Testis (tissue), 3 donors: ENCODE results near the gene SDK1. TPM values are rescaled to one million over a fixed set of nuclear protein-coding genes. Genes with fewer than 3 reads are reported as not detected.

Experiments used
- DNase-seq: peaks from one replicate; pipeline ENCODE4 v3.0.0-alpha.2; 2019
- H3K27ac ChIP-seq, 2 donors: fragments of 200-600 bp; sonication (generic); one replicate each; pipeline ENCODE4 v1.5.1; 2019
- H3K27me3 ChIP-seq: fragments of 200-600 bp; sonication (generic); one replicate; pipeline ENCODE4 v1.5.1; 2019
- H3K36me3 ChIP-seq: fragments of 200-600 bp; sonication (generic); one replicate; pipeline ENCODE4 v1.5.1; 2017; ENCODE audit warnings: low read depth; ENCODE audit errors: missing control alignments
- H3K4me1 ChIP-seq: fragments of 200-600 bp; sonication (generic); one replicate; pipeline ENCODE4 v1.5.1; 2019
- H3K4me3 ChIP-seq, 2 donors: fragments of 200-600 bp; sonication (generic); one replicate each; pipeline ENCODE4 v1.5.1; 2017 to 2019
- H3K9me3 ChIP-seq: fragments of 200-600 bp; sonication (generic); one replicate; pipeline ENCODE4 v1.5.1; 2017
- POLR2A ChIP-seq: fragments of 450-650 bp; IDR thresholded peaks from one replicate; pipeline ENCODE4 v1.6.1; 2017; ENCODE audit warnings: antibody characterized with exemption, mild to moderate bottlenecking, moderate library complexity
- WGBS, 2 donors: methylation state at CpG; one replicate each; pipeline ENCODE4 v1.1.5; 2018; 5-methylcytosine and 5-hydroxymethylcytosine counted together
- intact Hi-C: fragments of 100-400 bp; cut with DNase I; formaldehyde crosslinking; loops from one replicate; pipeline ENCODE4 v1.15.1; 2023; ENCODE audit warnings: low total_unique reads
- polyA plus RNA-seq: library from polyadenylated mRNA; stranded (reverse); fragments of 350-450 nt; fragmentation: Illumina TruSeq; extraction: RNeasy Lipid Tissue Mini Kit (QIAGEN cat#74804); gene quantifications from one replicate; pipeline ENCODE4 v1.2.3, GENCODE V29; 2014; ENCODE audit warnings: low read depth, low replicate concordance; ENCODE audit not compliant: insufficient read depth
- total RNA-seq, 2 donors: library from RNA; depleted of rRNA; stranded (reverse); fragments of >200 nt; gene quantifications; one replicate each; pipeline ENCODE4 v1.2.3, GENCODE V29; 2016
- TF ChIP-seq, protein P1 (sequence below), 3 experiments: fragments of 450-650 bp in 2 of 3; fragments of 200-600 bp in 1 of 3; sonication (generic) in 1 of 3; IDR thresholded peaks; one replicate each; pipeline ENCODE4 v1.5.1; 2016 to 2019; ENCODE audit warnings: antibody characterized with exemption in 3 of 3, mild to moderate bottlenecking in 2 of 3, moderate library complexity in 1 of 3

Gene SDK1
- total and polyA plus RNA-seq, 3 donors from 2014 or later = 20.0 to 36.2 (median 24.9) TPM

DNA sequence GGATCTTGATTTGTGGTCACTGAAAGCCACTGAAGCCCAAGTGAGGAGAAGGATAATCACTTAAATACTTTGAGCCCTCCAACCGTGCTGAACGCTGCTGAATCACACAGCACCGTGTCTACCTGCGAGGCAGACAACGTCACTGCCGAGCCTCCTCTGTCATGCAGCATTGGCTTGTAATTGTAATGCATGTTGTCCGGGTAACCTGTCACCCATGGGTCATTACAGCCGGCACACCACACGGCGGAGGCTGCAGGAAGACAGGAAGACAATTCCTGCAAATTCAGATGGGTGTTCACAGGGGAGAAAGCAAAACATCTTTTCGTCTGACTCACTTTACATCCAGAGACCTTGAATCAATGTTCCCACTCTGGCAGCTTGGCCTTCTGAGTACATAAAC, 835.0 kb downstream of the SDK1 start:
- H3K4me1 ChIP-seq = no peaks in the 10 kb centered on the region
- H3K4me3 ChIP-seq = no peak overlapping the region
- no peak for DNase-seq
- intact Hi-C loops = no loop called here
- no peak overlapping the region for H3K27ac ChIP-seq
- H3K9me3 ChIP-seq = no peaks in the 10 kb centered on the region
- WGBS, 2 donors = 81 to 82% methylated on average over 11 of the region's 11 CpGs
- no peaks in the 10 kb centered on the region for H3K36me3 ChIP-seq
- no peaks in the 10 kb centered on the region for H3K27me3 ChIP-seq
- TF ChIP-seq, protein P1, sequence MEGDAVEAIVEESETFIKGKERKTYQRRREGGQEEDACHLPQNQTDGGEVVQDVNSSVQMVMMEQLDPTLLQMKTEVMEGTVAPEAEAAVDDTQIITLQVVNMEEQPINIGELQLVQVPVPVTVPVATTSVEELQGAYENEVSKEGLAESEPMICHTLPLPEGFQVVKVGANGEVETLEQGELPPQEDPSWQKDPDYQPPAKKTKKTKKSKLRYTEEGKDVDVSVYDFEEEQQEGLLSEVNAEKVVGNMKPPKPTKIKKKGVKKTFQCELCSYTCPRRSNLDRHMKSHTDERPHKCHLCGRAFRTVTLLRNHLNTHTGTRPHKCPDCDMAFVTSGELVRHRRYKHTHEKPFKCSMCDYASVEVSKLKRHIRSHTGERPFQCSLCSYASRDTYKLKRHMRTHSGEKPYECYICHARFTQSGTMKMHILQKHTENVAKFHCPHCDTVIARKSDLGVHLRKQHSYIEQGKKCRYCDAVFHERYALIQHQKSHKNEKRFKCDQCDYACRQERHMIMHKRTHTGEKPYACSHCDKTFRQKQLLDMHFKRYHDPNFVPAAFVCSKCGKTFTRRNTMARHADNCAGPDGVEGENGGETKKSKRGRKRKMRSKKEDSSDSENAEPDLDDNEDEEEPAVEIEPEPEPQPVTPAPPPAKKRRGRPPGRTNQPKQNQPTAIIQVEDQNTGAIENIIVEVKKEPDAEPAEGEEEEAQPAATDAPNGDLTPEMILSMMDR (IDR thresholded peaks at IDR 0.05) = no peak
- no peak for TF ChIP-seq POLR2A

DNA sequence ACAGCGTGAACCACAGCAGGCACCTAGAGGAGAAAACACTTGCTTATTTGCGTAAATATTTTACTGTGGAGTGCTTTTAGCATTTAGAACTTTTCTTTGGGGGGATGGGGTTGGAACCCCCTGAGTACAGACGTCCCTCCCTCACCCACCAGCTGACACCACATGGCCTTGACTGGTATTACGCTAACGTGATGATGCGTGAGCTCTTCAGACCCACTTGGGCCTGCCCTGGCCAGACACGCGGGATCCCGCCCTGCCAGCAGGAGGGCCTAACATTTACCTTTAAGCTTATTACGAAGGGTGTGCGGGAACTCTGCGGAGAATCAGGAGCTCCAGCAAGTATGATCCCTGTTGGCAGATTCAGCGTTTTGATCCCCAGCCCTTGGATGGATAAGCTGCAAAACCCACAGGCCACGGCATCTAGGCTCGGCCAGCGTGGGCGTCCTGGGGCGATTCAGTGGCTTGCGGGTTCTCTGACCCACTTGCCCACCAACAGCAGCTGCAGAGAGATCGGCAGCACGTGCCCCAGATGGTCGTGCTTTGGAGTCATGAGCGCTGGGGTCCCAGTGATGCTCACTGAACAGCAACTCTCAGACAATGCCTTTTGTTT, 835.6 kb downstream of the SDK1 start:
- H3K4me1 ChIP-seq = no peaks in the 10 kb centered on the region
- no peak overlapping the region for H3K4me3 ChIP-seq
- intact Hi-C loops = no loop called here
- WGBS, 2 donors = 87 to 92% methylated on average over 18 to 23 of the region's 23 CpGs
- no peaks in the 10 kb centered on the region for H3K36me3 ChIP-seq
- no peaks in the 10 kb centered on the region for H3K27me3 ChIP-seq
- TF ChIP-seq, protein P1 (IDR thresholded peaks at IDR 0.05) = no peak
- no peak for TF ChIP-seq POLR2A
- H3K9me3 ChIP-seq = no peaks in the 10 kb centered on the region
- H3K27ac ChIP-seq = no peak overlapping the region
- DNase-seq = no peak

DNA sequence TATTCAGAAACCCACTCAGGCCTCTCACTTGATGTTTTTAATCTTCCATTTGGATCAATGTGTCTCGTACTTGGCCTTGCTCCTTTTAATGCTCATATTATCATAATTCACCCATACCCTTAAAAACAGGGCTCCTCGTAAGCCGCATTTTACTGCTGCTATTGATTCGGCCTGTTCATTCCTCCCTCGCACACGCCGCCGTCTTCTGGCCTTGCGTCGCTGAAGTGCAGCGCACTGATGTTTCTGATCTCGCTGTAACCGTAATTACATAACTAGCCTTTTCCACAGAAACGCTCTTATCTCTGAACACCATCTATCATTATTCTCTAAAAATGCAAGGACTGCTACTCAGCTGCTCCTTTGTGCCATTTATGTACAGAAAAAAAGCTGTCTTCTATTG, 836.5 kb downstream of the SDK1 start:
- DNase-seq = no peak
- H3K36me3 ChIP-seq = no peaks in the 10 kb centered on the region
- no peak overlapping the region for H3K27ac ChIP-seq
- no peaks in the 10 kb centered on the region for H3K27me3 ChIP-seq
- 94 to 95% methylated on average over 14 of the region's 14 CpGs for WGBS, 2 donors
- H3K9me3 ChIP-seq = no peaks in the 10 kb centered on the region
- no peak overlapping the region for H3K4me3 ChIP-seq
- no peaks in the 10 kb centered on the region for H3K4me1 ChIP-seq
- intact Hi-C loops = no loop called here
- no peak for TF ChIP-seq POLR2A
- TF ChIP-seq, protein P1 (IDR thresholded peaks at IDR 0.05) = no peak

DNA sequence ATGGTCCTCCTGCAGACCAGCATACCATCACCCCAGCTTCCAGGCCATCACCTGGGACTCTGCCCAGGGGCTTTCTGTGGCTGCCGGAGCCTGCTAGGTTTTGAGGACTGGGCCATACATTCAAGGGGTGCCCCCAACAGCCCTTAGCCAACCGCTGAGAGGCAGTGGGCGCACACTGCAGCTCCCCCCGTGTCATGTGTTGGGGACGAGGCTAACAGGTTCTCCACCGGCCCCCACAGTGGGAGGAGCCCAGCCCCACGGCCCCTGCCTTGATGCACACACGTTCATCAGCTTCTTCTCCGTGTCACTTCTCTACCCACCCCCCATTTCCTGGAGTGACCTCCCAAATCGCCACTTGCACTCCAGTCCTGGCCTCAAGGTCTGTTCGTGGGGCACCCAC, 837.8 kb downstream of the SDK1 start:
- no peak for TF ChIP-seq POLR2A
- TF ChIP-seq, protein P1 (IDR thresholded peaks at IDR 0.05) = no peak
- H3K9me3 ChIP-seq = no peaks in the 10 kb centered on the region
- no peak overlapping the region for H3K27ac ChIP-seq
- no peak for DNase-seq
- no peak overlapping the region for H3K4me3 ChIP-seq
- H3K36me3 ChIP-seq = no peaks in the 10 kb centered on the region
- H3K27me3 ChIP-seq = no peaks in the 10 kb centered on the region
- intact Hi-C loops = no loop called here
- no peaks in the 10 kb centered on the region for H3K4me1 ChIP-seq
- 81 to 87% methylated on average over 9 to 11 of the region's 11 CpGs for WGBS, 2 donors
